H1 (cell line): ENCODE measurements around the gene NEBL. TPM values are rescaled to one million over a fixed set of nuclear protein-coding genes. Genes with fewer than 3 reads are reported as not detected.

Experiments
- CTCF ChIA-PET: fragments of 300-600 bp; sonication (Branson Sonifier 250); formaldehyde crosslinking; loops from one replicate; lab custom pipeline; 2021; ENCODE audit not compliant: partially characterized antibody; lab: Charles Lee
- POLR2A ChIA-PET: fragments of 300-600 bp; sonication (Branson Sonifier 250); formaldehyde crosslinking; loops from one replicate; lab custom pipeline; 2021; ENCODE audit warnings: inconsistent platforms; ENCODE audit not compliant: partially characterized antibody; lab: Charles Lee
- DNase-seq, 2 experiments: peaks; one replicate each; pipeline versions ENCODE4 v3.0.0 to v3.0.0-alpha.2; 2010 to 2022; ENCODE audit warnings: low spot score in 2 of 2, low read depth in 1 of 2, mixed read lengths in 1 of 2
- FAIRE-seq: peaks from 2 replicates; lab custom pipeline; 2011; peaks lifted over from hg19 to GRCh38; lab: Jason Lieb, UNC
- H2AFZ ChIP-seq: 2 replicates; pipeline ENCODE4 v1.8.1; 2012; ENCODE audit warnings: low read length, inconsistent platforms
- H2AK5ac ChIP-seq: 2 replicates; pipeline ENCODE4 v1.6.1; 2013; ENCODE audit warnings: low read depth, low read length
- H2BK120ac ChIP-seq: replicated peaks from 2 replicates; pipeline ENCODE3; 2013; ENCODE audit warnings: low read depth, low read length, inconsistent platforms
- H2BK12ac ChIP-seq: 2 replicates; pipeline ENCODE4 v1.6.1; 2013; ENCODE audit warnings: low read depth, low read length
- H2BK15ac ChIP-seq: 2 replicates; pipeline ENCODE4 v1.6.1; 2013; ENCODE audit warnings: low read length
- H2BK20ac ChIP-seq: 2 replicates; pipeline ENCODE4 v1.6.1; 2013; ENCODE audit warnings: low read length
- H2BK5ac ChIP-seq: 2 replicates; pipeline ENCODE4 v1.6.1; 2013; ENCODE audit warnings: low read depth, low read length
- H3K14ac ChIP-seq: 2 replicates; pipeline ENCODE4 v1.6.1; 2013; ENCODE audit warnings: inconsistent platforms; ENCODE audit not compliant: insufficient read length
- H3K18ac ChIP-seq: 2 replicates; pipeline ENCODE4 v1.6.1; 2013; ENCODE audit warnings: low read length; ENCODE audit errors: extremely low read depth
- H3K23ac ChIP-seq: 2 replicates; pipeline ENCODE4 v1.6.1; 2013; ENCODE audit warnings: inconsistent platforms; ENCODE audit not compliant: insufficient read length
- H3K23me2 ChIP-seq: 2 replicates; pipeline ENCODE4 v1.6.1; 2013; ENCODE audit warnings: low read depth, low read length
- H3K27ac ChIP-seq: 2 replicates; pipeline ENCODE4 v1.6.1; 2011; ENCODE audit warnings: low read depth, low read length, inconsistent platforms
- H3K27me3 ChIP-seq, 4 experiments: replicated peaks in 1 of 4; 1 replicate in 1 of 4; 2 replicates in 3 of 4; pipeline versions ENCODE4 v1.6.1 to v1.8.1; 2011 to 2013; ENCODE audit warnings: low read length in 3 of 4, mild to moderate bottlenecking in 3 of 4, inconsistent platforms in 2 of 4, mixed read lengths in 2 of 4, moderate library complexity in 1 of 4; ENCODE audit not compliant: control insufficient read depth in 3 of 4, insufficient read depth in 3 of 4; ENCODE audit errors: extremely low read depth in 1 of 4
- H3K36me3 ChIP-seq, 4 experiments: 2 replicates each; pipeline versions ENCODE4 v1.6.1 to v1.8.1; 2011 to 2013; ENCODE audit warnings: mild to moderate bottlenecking in 4 of 4, low read length in 3 of 4, moderate library complexity in 2 of 4, control low read depth in 1 of 4, inconsistent platforms in 1 of 4; ENCODE audit not compliant: insufficient read depth in 4 of 4, control insufficient read depth in 2 of 4
- H3K4ac ChIP-seq: replicated peaks from 2 replicates; pipeline ENCODE3; 2013; ENCODE audit warnings: low read length, low read depth, mixed read lengths, inconsistent platforms; ENCODE audit not compliant: insufficient read length
- H3K4me1 ChIP-seq, 4 experiments: replicated peaks in 1 of 4; 1 replicate in 1 of 4; 2 replicates in 3 of 4; pipeline versions ENCODE4 v1.6.1 to v1.8.1; 2011 to 2013; ENCODE audit warnings: low read length in 3 of 4, inconsistent platforms in 2 of 4, mixed read lengths in 1 of 4; ENCODE audit not compliant: insufficient read depth in 4 of 4, control insufficient read depth in 3 of 4
- H3K4me2 ChIP-seq, 2 experiments: 2 replicates each; pipeline versions ENCODE4 v1.6.1 to v1.8.1; 2011 to 2013; ENCODE audit warnings: low read depth in 2 of 2, low read length in 2 of 2, control low read depth in 1 of 2, inconsistent platforms in 1 of 2, mild to moderate bottlenecking in 1 of 2; ENCODE audit not compliant: insufficient read depth in 1 of 2
- H3K4me3 ChIP-seq, 4 experiments: fragments of 200-600, 300-600 bp in 1 of 4; sonication (generic), shearing (Covaris generic), sonication (Bioruptor Twin) in 1 of 4; 2 replicates each; pipeline versions ENCODE4 v1.5.1 to v1.8.1; 2011 to 2016; ENCODE audit warnings: low read length in 4 of 4, low read depth in 3 of 4, control low read depth in 2 of 4, inconsistent platforms in 2 of 4, mild to moderate bottlenecking in 2 of 4, mixed read lengths in 1 of 4, moderate library complexity in 1 of 4; ENCODE audit not compliant: insufficient read depth in 2 of 4; ENCODE audit errors: extremely low read depth in 1 of 4
- H3K56ac ChIP-seq: replicated peaks from 2 replicates; pipeline ENCODE3; 2013; ENCODE audit warnings: low read depth, mild to moderate bottlenecking, mixed read lengths, low read length, inconsistent platforms; ENCODE audit not compliant: insufficient read length
- H3K79me1 ChIP-seq: 2 replicates; pipeline ENCODE4 v1.6.1; 2013; ENCODE audit warnings: low read depth, low read length, control low read depth
- H3K79me2 ChIP-seq, 2 experiments: 2 replicates each; pipeline versions ENCODE4 v1.6.1 to v1.8.1; 2012 to 2013; ENCODE audit warnings: low read length in 2 of 2, mild to moderate bottlenecking in 2 of 2, inconsistent platforms in 1 of 2; ENCODE audit not compliant: insufficient read depth in 2 of 2, control insufficient read depth in 1 of 2
- H3K9ac ChIP-seq, 4 experiments: replicated peaks in 1 of 4; 1 replicate in 1 of 4; 2 replicates in 3 of 4; pipeline versions ENCODE4 v1.6.1 to v1.8.1; 2011 to 2013; ENCODE audit warnings: low read depth in 3 of 4, low read length in 3 of 4, control low read depth in 2 of 4, mild to moderate bottlenecking in 2 of 4, moderate library complexity in 2 of 4, inconsistent platforms in 1 of 4; ENCODE audit errors: extremely low read depth in 1 of 4
- H3K9me3 ChIP-seq, 2 experiments: 2 replicates each; pipeline versions ENCODE4 v1.6.1 to v1.8.1; 2012 to 2013; ENCODE audit warnings: mild to moderate bottlenecking in 2 of 2, moderate library complexity in 2 of 2, control low read depth in 1 of 2, inconsistent platforms in 1 of 2, low read depth in 1 of 2, low read length in 1 of 2, mixed read lengths in 1 of 2; ENCODE audit not compliant: insufficient read depth in 2 of 2
- H4K20me1 ChIP-seq, 2 experiments: replicated peaks in 1 of 2; 2 replicates each; pipeline versions ENCODE3 to v1.8.1; 2011 to 2013; ENCODE audit warnings: inconsistent platforms in 2 of 2, low read length in 2 of 2, mild to moderate bottlenecking in 1 of 2; ENCODE audit not compliant: insufficient read depth in 2 of 2, control insufficient read depth in 1 of 2
- H4K5ac ChIP-seq: 2 replicates; pipeline ENCODE4 v1.6.1; 2013; ENCODE audit warnings: low read length, low read depth, mixed read lengths, inconsistent platforms; ENCODE audit not compliant: insufficient read length
- H4K8ac ChIP-seq: 2 replicates; pipeline ENCODE4 v1.8.0; 2013; ENCODE audit warnings: mild to moderate bottlenecking, moderate library complexity, low read length, inconsistent platforms; ENCODE audit not compliant: insufficient read depth; ENCODE audit errors: extremely low read depth
- H4K91ac ChIP-seq: replicated peaks from 2 replicates; pipeline ENCODE3; 2013; ENCODE audit warnings: low read length, mixed read lengths, inconsistent platforms; ENCODE audit not compliant: insufficient read length
- NRF1 ChIP-seq: IDR thresholded peaks from 2 replicates; pipeline ENCODE4 v1.6.1; 2011; ENCODE audit warnings: mild to moderate bottlenecking, low read depth, low read length, improper control_type of control experiment
- RAD21 ChIP-seq, 2 experiments: IDR thresholded peaks in 1 of 2; conservative IDR thresholded peaks in 1 of 2; 2 replicates each; pipeline ENCODE4 v1.6.1; 2011; ENCODE audit warnings: low read depth in 2 of 2, low read length in 2 of 2, improper control_type of control experiment in 1 of 2, inconsistent platforms in 1 of 2, mild to moderate bottlenecking in 1 of 2, moderate library complexity in 1 of 2
- RBBP5 ChIP-seq: IDR thresholded peaks from 2 replicates; pipeline ENCODE4 v1.7.1; 2012; ENCODE audit warnings: low read depth, mild to moderate bottlenecking, inconsistent platforms, low read length, moderate library complexity, borderline replicate concordance
- RFX5 ChIP-seq: IDR thresholded peaks from 2 replicates; pipeline ENCODE4 v1.6.1; 2011; ENCODE audit warnings: low read depth, low read length, improper control_type of control experiment, borderline replicate concordance
- RXRA ChIP-seq: IDR thresholded peaks from 2 replicates; pipeline ENCODE4 v1.6.1; 2011; ENCODE audit warnings: low read depth, mild to moderate bottlenecking, low read length, moderate library complexity; ENCODE audit not compliant: insufficient read depth
- SP2 ChIP-seq: IDR thresholded peaks from 2 replicates; pipeline ENCODE4 v1.6.1; 2012; ENCODE audit warnings: mild to moderate bottlenecking, low read length, inconsistent platforms
- TAF1 ChIP-seq: IDR thresholded peaks from 2 replicates; pipeline ENCODE4 v1.6.1; 2011; ENCODE audit warnings: mild to moderate bottlenecking, low read depth, low read length
- TAF7 ChIP-seq: optimal IDR thresholded peaks from 2 replicates; pipeline ENCODE3; 2011; ENCODE audit warnings: low read depth, mild to moderate bottlenecking, inconsistent platforms, low read length, moderate library complexity, borderline replicate concordance
- TEAD4 ChIP-seq: IDR thresholded peaks from 2 replicates; pipeline ENCODE4 v1.6.1; 2012; ENCODE audit warnings: low read depth, low read length, inconsistent platforms, mixed read lengths
- WGBS, 2 experiments: shearing (Covaris generic) in 1 of 2; methylation state at CpG; one replicate each; pipeline versions ENCODE4 v1.1.6 to v1.1.7; 2013 to 2015; ENCODE audit warnings: low lambda C conversion rate in 2 of 2, mixed read lengths in 2 of 2, inconsistent platforms in 1 of 2, low coverage in 1 of 2, missing lambda C conversion rate in 1 of 2; ENCODE audit not compliant: insufficient replicate concordance in 2 of 2, insufficient coverage in 1 of 2, insufficient read length in 1 of 2; ENCODE audit errors: extremely low coverage in 1 of 2, missing lambda C conversion rate in 1 of 2; 5-methylcytosine and 5-hydroxymethylcytosine counted together
- polyA plus RNA-seq, 7 experiments: library from polyadenylated mRNA; depleted of rRNA in 3 of 7; stranded (reverse) in 5 of 7; unstranded in 2 of 7; fragments of >200 nt in 5 of 7; fragments of 200-250 nt in 2 of 7; gene quantifications; 1 replicate in 5 of 7; 2 replicates in 1 of 7; 4 replicates in 1 of 7; pipeline versions ENCODE4 v1.2.1 to v1.2.3, GENCODE V29; 2011 to 2013; ENCODE audit warnings: missing spikeins in 2 of 7, mixed read lengths in 2 of 7
- total RNA-seq: library from RNA; stranded (reverse); fragmentation: NEBNext Ultra II Directional; extraction: Animal tissue kit (Norgen Biotek cat#: 25700); gene quantifications from 2 replicates; pipeline ENCODE4 v1.2.1, GENCODE V29; 2021

Gene NEBL
- total and polyA plus RNA-seq, 2 of the 8 experiments (the other 6 are each of a cell fraction or from before 2014, with no cell fraction given), result 7.5 to 10.5 TPM

DNA sequence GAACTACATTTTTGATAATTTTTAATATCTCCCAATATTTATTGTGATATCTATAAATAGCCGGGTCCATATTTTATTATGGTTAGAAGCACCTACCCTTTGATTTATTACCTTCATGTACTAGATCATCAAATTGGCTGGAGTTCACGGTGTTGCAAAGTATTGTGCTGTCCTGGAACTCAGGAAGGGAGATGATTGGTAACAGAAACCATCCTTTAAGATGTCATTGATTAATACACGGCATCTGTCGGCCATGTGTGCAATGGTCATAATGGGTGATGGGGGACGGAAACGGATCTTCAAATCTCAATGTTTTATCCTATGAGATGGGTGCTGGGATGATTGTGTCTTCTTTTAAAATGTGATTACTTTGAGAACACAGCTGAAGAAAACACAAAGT, 157.0 kb downstream of the NEBL start:
- H3K56ac ChIP-seq, result no peak overlapping the region
- no peaks in the 10 kb centered on the region for H3K36me3 ChIP-seq
- no peaks in the 10 kb centered on the region for H4K20me1 ChIP-seq
- no peak overlapping the region for H3K18ac ChIP-seq
- DNase-seq, result no peak
- H4K91ac ChIP-seq, result no peak overlapping the region
- H4K5ac ChIP-seq, result no peak overlapping the region
- no peaks in the 10 kb centered on the region for H3K27me3 ChIP-seq
- no peak overlapping the region for H2BK12ac ChIP-seq
- no peak for FAIRE-seq
- no peak overlapping the region for H2AFZ ChIP-seq
- no peak overlapping the region for H3K4ac ChIP-seq
- H3K9ac ChIP-seq, result no peak overlapping the region
- no peak overlapping the region for H3K4me3 ChIP-seq
- no peaks in the 10 kb centered on the region for H3K9me3 ChIP-seq
- POLR2A ChIA-PET, result no interaction called here
- no peak overlapping the region for H2BK15ac ChIP-seq
- H4K8ac ChIP-seq, result no peak overlapping the region
- no peak overlapping the region for H2AK5ac ChIP-seq
- H3K79me1 ChIP-seq, result no peaks in the 10 kb centered on the region
- no peaks in the 10 kb centered on the region for H3K23me2 ChIP-seq
- TF ChIP-seq TAF7 (no peak), NRF1 (no peak), TAF1 (no peak), RAD21 (IDR thresholded peaks at IDR 0.05 in 1 of 2, conservative IDR thresholded peaks at IDR 0.05 in 1 of 2; ENCODE audit: low read depth in 2 of 2, low read length in 2 of 2) (no peak), SP2 (no peak), RBBP5 (no peak), TEAD4 (no peak), RFX5 (no peak), RXRA (no peak)
- H3K4me1 ChIP-seq, result no peaks in the 10 kb centered on the region
- H3K27ac ChIP-seq, result no peak overlapping the region
- CTCF ChIA-PET, result no interaction called here
- H2BK5ac ChIP-seq, result no peak overlapping the region
- H3K79me2 ChIP-seq, result no peaks in the 10 kb centered on the region
- no peak overlapping the region for H3K14ac ChIP-seq
- no peak overlapping the region for H2BK20ac ChIP-seq
- no peak overlapping the region for H2BK120ac ChIP-seq
- no peak overlapping the region for H3K23ac ChIP-seq
- WGBS, 2 experiments, result 90% methylated on average over 6 of the region's 6 CpGs; no CpG with 5 or more reads in 1 of the 2 experiments
- no peak overlapping the region for H3K4me2 ChIP-seq
